CD4-positive, alpha-beta T cell treated with Interleukin-2 at 100 ng/mL for 4 hours (primary cell): ENCODE measurements around the gene URI1.
"Not testable (repeated sequence)": the region's sequence is repeated elsewhere in the genome, so short reads cannot be mapped to it uniquely, and the experiment has no call there.

Experiments used
- DNase-seq: peaks from one replicate; pipeline ENCODE4 v3.0.0-alpha.2; 2020; ENCODE audit warnings: low spot score

URI1 gene

DNA sequence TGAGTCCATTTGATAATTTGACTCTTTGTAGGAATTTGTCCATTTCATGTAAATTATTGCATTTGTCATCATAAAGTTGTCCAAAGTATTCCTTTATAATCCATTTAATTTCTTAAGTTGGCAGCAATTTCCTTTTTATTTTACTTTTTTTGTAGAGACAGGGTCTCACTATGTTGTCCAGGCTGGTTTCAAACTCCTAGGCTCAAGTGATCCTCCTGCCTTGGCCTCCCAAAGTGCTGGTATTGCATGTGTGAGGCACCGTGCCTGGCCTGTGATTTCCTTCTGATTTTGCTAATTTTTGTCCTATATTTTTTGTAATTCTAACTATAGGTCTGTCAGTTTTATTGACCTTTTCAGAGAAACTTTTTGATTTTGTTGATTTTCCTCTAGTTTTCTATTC is 84.9 kb downstream of the URI1 start:
- no peak for DNase-seq

GRCh38 chr19:30028118-30028991 is 86.3 kb downstream of the URI1 start:
- no peak for DNase-seq

DNA sequence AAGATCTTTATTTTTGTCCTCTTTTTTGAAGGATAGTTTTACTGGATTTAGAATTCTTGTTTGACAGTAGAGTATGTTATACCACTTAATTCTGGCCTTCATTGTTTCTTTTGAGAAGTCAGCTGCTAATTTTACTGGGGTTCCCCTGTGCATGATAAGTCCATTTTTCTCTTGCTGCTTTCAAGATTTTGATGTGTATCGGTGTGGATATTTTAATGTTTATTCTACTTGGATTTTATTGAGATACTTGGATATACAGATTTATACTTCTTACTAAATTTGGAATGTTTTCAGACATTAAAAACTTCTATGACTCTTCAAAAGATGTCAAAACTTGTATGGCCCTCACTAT is 86.9 kb downstream of the URI1 start:
- no peak for DNase-seq

DNA sequence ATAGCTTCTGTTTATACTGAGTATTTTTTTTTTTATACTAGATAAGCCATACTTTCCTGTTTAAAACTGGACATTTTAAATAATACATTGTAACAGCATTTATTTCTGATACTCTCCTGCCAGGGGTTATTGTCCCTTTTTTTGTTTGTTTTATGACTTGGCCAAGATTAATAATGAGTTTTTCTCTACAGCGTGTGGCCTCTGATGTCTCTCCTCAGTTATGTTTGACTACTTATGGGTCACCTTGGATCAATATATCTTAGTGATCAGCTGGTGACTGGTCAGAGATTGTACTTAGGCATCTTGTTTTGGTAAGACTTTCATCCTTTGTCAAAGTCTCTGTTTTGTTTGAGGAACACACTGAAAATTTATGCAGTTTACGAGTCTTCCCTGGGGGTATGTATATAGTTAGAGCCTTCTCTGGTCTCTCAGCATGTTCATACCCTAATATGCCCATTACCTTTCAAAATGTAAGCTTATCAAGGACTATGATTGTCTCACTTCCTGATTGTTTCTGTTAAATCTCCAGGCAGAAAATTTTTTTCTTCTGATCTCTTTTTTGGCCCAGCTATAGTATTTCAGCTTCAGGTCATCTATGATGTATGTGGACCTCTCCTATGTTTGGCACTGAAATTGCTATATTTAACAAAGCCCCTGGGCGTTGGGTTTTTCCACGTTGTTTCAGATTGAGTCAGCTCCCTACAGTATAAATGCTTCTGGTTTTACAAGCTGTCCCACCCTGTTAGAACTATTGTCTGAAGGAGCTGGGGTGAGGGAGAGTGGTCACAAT is 87.9 kb downstream of the URI1 start:
- no peak for DNase-seq

DNA sequence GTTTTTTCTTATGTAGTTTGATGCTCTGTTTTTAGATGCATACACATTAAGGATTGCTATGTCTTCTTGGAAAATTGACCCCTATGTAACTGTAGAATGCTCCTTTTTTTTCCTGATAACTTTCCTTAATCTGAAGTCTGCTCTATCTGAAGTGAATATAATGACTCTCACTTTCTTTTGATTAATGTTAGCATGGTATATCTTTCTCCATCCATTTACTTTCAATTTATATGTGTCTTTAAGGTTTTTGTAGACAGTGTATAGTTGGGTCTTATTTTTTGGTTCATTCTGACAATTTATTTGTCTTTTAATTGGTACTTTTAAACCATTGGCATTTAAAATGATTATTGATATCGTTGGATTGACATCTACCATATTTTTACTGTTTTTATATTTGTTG is 92.3 kb downstream of the URI1 start:
- no peak for DNase-seq

DNA sequence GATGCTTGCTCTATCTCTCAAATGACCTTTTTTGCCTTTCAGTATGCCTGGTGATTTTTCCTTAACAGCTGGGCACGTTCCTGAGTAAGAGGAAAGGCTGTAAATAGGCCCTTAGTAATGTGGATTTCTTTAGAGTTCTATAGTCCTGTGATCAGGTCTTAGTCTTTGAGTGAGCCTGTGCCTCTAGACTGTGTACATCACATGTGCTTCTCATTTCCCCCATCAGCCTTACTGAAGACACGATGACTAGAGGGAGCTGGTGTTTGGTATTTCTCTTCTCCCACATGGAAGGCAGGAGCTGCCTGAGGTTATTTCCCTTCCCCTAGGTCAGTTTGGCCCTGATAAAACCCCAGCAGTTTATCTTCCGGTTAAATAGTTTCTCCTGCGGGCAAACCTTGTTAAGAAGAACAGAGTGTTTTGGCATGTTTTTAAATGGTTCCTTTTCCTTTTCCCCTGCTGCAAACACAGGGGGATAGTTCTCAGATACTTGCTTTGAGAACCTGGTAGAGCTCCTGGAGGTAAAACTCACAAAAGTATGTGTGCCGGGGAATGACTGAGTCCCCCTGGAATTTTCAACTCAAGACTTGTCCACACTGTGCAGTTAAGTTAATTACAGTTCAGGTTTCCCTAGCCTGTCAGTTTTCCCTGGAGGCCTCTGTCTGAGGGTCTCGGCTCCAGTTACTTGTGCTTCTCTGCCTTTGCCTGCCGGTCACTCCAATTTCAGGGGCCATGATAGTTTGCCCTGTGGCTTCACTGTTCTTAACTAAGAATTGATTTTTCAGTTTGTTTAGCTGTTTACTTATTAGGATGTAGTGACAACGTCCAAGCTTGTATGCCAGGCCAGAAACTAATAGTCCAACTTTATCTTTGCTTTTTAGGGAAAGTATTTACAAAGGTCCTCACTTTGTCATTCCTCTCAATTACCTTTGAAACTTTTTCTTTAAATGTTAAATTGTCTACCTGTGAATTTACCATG is 94.4 kb downstream of the URI1 start:
- no peak for DNase-seq

GRCh38 chr19:30037835-30038234 is 95.8 kb downstream of the URI1 start:
- DNase-seq = no peak

- not testable (repeated sequence) for DNase-seq
Measured at GRCh38 chr19:30041931-30042330, 99.9 kb downstream of the URI1 start.

DNA sequence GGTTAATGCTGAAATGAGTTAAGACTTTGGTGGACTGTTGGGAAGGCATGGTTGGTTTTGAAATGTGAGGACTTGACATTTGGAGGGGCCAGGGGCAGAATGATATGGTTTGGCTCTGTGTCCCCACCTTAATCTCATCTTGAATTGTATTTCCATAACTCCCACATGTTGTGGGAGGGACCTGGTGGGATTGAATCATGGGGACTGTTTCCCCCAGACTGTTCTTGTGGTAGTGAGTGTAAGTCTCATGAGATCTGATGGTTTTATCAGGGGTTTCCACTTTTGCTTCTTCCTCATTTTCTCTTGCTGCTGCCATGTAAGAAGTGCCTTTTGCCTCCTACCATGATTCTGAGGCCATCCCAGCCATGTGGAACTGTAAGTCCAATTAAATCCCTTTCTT is 101.0 kb downstream of the URI1 start:
- not testable (repeated sequence) for DNase-seq

GRCh38 chr19:30044273-30045248 is 102.5 kb downstream of the URI1 start:
- DNase-seq = no peak

GRCh38 chr19:30046522-30046921 is 104.5 kb downstream of the URI1 start:
- DNase-seq = no peak

DNA sequence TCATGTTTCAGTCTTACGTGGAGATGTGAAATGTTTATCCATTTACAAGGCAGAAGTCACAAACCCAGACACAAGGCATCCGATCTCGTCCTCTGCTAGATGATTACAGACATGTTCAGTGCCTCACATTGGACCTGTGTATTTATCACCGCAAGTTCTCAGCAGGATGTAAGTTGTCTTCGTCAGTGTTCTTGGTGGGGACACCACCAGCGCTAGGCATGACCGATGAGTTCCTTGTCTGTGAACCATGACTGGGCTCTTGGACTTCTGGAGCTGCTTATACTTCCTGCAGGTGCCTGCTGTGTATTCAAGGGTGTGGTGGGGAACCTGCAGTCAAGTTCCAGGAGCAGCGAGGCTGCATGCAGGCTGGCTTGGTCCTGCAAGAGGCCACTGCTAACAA is 105.4 kb downstream of the URI1 start:
- DNase-seq = no peak

DNA sequence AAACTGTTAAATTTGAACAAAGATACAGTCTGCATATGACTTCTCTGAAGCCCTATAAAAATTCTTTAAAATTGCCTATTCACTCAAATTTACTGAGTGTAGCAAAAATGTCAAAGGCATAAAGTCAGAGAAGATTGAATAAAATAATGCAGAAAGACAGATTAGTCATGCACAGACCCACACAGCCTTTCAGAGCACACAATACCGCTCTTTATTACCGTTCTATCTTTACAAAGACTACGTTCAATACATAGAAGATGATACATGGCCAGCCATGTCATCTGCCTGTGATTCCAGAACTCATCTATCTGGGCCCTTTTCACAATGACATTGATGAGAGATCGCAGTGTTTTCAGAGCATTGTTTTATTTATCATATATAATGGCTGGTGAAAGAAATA is 107.2 kb downstream of the URI1 start:
- no peak for DNase-seq

DNA sequence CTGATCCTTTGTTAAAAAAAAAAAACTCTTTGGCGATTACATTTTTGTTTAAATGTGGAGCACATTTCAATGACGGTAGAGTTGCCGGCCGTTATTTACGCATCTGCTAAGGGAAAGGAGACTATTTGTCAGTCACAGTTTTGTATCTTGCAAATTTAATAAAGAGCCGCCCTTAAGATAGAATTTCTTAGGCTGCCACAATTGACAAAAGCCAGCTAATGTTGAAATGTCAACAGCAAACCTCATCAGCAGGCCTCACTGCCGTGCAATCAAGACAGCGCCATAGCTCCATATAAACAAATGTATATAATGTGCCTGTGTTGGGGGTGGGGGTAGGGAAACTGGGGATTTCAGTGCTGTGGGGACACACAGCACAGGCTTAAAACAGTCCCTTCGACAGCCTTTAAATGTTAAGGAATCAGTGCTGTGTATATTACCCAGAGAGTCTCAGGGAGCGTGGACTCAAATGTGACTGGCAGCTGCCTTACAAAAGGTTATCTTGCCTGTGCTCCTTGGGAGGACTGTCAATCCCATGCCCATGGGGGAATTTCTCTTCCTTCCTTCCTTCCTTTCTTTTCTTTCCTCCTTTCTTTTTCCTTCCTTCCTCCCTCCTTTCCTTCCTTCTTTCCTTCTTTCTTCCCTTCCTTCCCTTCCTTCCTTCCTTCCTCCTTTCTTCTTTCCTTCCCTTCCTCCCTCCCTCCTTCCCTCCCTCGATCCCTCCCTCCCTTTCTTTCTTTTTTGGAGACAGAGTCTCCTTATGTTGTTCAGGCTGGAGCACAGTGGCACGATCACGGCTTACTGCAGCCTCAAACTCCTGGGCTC is 108.0 kb downstream of the URI1 start:
- DNase-seq = no peak

DNA sequence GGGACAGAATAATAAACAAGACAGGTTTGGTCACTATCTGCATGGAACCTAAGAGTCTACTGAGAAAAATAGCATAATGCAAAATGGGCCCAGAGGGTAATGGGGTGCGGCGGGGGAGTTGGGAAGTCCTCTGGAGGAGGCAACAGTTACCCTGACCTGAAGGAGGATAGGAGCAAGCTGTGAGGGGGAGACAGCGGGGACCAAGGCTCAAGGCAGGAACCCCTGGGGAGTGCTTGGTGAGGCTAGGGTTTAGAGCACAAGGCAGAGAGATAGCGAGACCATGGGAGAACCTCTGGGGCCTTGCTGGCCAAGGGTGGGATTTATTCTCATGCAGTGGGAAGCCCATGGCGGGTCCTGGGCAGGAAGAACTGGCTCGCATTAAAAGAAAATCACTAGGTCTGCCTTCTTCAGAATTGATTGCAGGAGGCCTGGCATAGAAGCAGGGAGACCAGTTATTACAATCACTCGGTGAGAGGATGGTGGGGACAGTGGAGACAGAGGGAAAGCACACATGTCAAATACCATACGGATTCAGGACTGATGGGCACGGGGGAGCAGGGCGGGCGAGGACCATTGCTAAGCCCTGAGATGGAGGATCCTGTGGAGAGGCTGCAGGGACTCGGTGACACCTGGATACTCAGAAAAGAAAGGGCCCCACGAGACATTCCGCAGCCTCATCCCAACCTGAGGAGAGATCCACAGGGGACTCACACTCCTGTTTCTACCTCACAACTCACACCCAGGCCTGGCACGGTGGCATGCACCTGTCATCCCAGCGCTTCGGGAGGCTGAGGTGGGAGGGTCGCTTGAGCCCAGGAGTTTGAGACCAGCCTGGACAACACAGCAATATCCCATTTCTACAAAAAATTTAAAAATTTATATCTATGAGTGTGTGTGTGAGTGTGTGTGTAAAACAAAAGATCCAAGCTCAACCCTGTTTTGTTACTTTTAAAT is 110.4 kb downstream of the URI1 start:
- no peak for DNase-seq

GRCh38 chr19:30053558-30053957 is 111.5 kb downstream of the URI1 start:
- no peak for DNase-seq

- no peak for DNase-seq
Measured at GRCh38 chr19:30054210-30054609, 112.2 kb downstream of the URI1 start.

DNA sequence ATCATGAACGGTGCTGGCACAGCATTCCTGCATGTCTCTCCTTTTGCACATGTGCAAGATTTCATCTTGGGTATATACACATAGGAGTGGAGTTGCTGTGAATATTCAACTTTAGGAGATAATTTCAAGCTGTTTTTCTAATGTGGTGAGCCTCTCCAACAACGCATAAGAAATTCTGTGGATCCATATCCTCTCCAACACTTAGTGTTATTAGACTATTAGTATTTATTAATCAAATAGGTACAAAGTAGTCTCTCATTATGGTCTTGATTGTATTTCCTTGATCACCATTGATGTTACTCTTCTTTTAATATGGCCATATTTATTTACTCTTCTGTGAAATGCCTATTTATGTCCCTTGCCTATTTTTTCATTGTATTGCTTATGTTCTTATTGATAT is 114.5 kb downstream of the URI1 start:
- no peak for DNase-seq
